K562 (cell line): ENCODE data around the gene MUCL3. TPM values are rescaled to one million over a fixed set of nuclear protein-coding genes. Genes with fewer than 3 reads are reported as not detected.
A peak's percentile ranks its signal among the peaks of the same experiment; 100 is the strongest.

Source experiments
- ARID1B ChIP-seq: fragments of 450-650 bp; IDR thresholded peaks from 2 replicates; pipeline ENCODE4 v1.6.1; 2016; ENCODE audit warnings: antibody characterized with exemption, mild to moderate bottlenecking, inconsistent platforms
- BRF2 ChIP-seq: IDR thresholded peaks from 3 replicates; pipeline ENCODE4 v1.6.1; 2011; ENCODE audit warnings: borderline replicate concordance, mild to moderate bottlenecking; ENCODE audit not compliant: insufficient read length, insufficient read depth
- CHD1 ChIP-seq: fragments of 200-600 bp; sonication (generic); IDR thresholded peaks from one replicate; pipeline ENCODE4 v1.6.1; 2012; ENCODE audit warnings: mild to moderate bottlenecking, moderate library complexity, low read length, inconsistent platforms
- CTBP1 ChIP-seq: fragments of 450-650 bp; IDR thresholded peaks from 2 replicates; pipeline ENCODE4 v1.6.1; 2016; ENCODE audit warnings: borderline replicate concordance
- EP300 ChIP-seq: IDR thresholded peaks from 2 replicates; pipeline ENCODE4 v1.6.1; 2012; ENCODE audit warnings: low read length, improper control_type of control experiment
- FOXA1 ChIP-seq: fragments of 450-650 bp; IDR thresholded peaks from 2 replicates; pipeline ENCODE4 v1.6.1; 2016; ENCODE audit warnings: mild to moderate bottlenecking, borderline replicate concordance
- FOXP4 ChIP-seq: sonication (generic); formaldehyde crosslinking; IDR thresholded peaks from 2 replicates; pipeline ENCODE4 v1.8.0; 2022; ENCODE audit warnings: mild to moderate bottlenecking, missing genetic modification reagents, borderline replicate concordance
- HNRNPK ChIP-seq: fragments of 200-400 bp; formaldehyde crosslinking; IDR thresholded peaks from one replicate; pipeline ENCODE4 v1.6.1; 2018; ENCODE audit warnings: mild to moderate bottlenecking, low read depth, low read length; ENCODE audit not compliant: poor library complexity, severe bottlenecking
- KAT8 ChIP-seq: fragments of 450-650 bp; IDR thresholded peaks from 2 replicates; pipeline ENCODE4 v1.6.1; 2016; ENCODE audit warnings: low read depth, mild to moderate bottlenecking
- NCOA6 ChIP-seq: fragments of 450-650 bp; IDR thresholded peaks from 2 replicates; pipeline ENCODE4 v1.6.1; 2017; ENCODE audit warnings: mild to moderate bottlenecking
- NR2C2 ChIP-seq, 2 experiments: fragments of 200-800 bp in 1 of 2; sonication (Bioruptor generic) in 1 of 2; sonication (generic) in 1 of 2; formaldehyde crosslinking in 1 of 2; IDR thresholded peaks; 2 replicates each; pipeline versions ENCODE4 v1.6.1 to v1.8.0; 2016 to 2022; ENCODE audit warnings: mild to moderate bottlenecking in 1 of 2, missing compliant biosample characterization in 1 of 2, missing genetic modification characterization in 1 of 2, missing genetic modification reagents in 1 of 2
- PKNOX1 ChIP-seq: fragments of 450-650 bp; IDR thresholded peaks from 2 replicates; pipeline ENCODE4 v1.6.1; 2016
- SMAD3 ChIP-seq: fragments of 450-650 bp; formaldehyde crosslinking; conservative IDR thresholded peaks from 2 replicates; pipeline ENCODE4 v1.4.0; 2020; ENCODE audit warnings: mild to moderate bottlenecking
- SNIP1 ChIP-seq: fragments of 450-650 bp; IDR thresholded peaks from 2 replicates; pipeline ENCODE4 v1.7.1; 2017; ENCODE audit warnings: low read depth, mild to moderate bottlenecking
- TFAM ChIP-seq: fragments of 250-450 bp; sonication (Bioruptor Pico); conservative IDR thresholded peaks from 2 replicates; pipeline ENCODE4 v1.5.0; 2021; ENCODE audit warnings: mild to moderate bottlenecking, moderate library complexity
- USF1 ChIP-seq: sonication (generic); formaldehyde crosslinking; IDR thresholded peaks from 2 replicates; pipeline ENCODE4 v1.9.0; 2022; ENCODE audit warnings: mild to moderate bottlenecking, missing genetic modification reagents
- ZBTB43 ChIP-seq: sonication (generic); formaldehyde crosslinking; IDR thresholded peaks from 2 replicates; pipeline ENCODE4 v1.8.0; 2023; ENCODE audit warnings: mild to moderate bottlenecking, missing genetic modification reagents
- ZBTB9 ChIP-seq: fragments of 450-650 bp; formaldehyde crosslinking; IDR thresholded peaks from 2 replicates; pipeline ENCODE4 v1.4.0; 2020; ENCODE audit warnings: mild to moderate bottlenecking, moderate library complexity
- polyA plus RNA-seq, 8 experiments: library from polyadenylated mRNA; depleted of rRNA in 4 of 8; stranded (reverse) in 5 of 8; unstranded in 3 of 8; fragments of >200 nt; fragmentation: Nextera tagmentation in 2 of 8; fragmentation: Illumina TruSeq in 1 of 8; extraction: Ambion mirVana in 2 of 8; extraction: Trizol in 1 of 8; gene quantifications; 2 replicates each; pipeline versions ENCODE4 v1.2.1 to v1.2.3, GENCODE V29; 2011 to 2014; ENCODE audit warnings: inconsistent platforms in 1 of 8, missing spikeins in 1 of 8
- total RNA-seq, 7 experiments: library from RNA; depleted of rRNA in 6 of 7; stranded (reverse); fragments of >200 nt in 6 of 7; fragmentation: Illumina TruSeq in 2 of 7; extraction: Trizol in 2 of 7; gene quantifications; 2 replicates each; pipeline versions ENCODE4 v1.2.1 to v1.2.3, GENCODE V29; 2011 to 2021; ENCODE audit warnings: low replicate concordance in 1 of 7

MUCL3 gene
- total and polyA plus RNA-seq, 9 of the 15 experiments (the other 6 are each of a cell fraction or from before 2014, with no cell fraction given) = 0.07 TPM; not detected in 8

- no peak for TF ChIP-seq SNIP1
- TF ChIP-seq SMAD3 (CRISPR knock-in tag) = no peak
- no peak for TF ChIP-seq FOXA1
- TF ChIP-seq KAT8 = no peak
- 0 out of 2 replicates have a peak, but pooled peaks have one; percentile 22 for TF ChIP-seq FOXP4 (CRISPR knock-in tag)
- no peak; the same call in 1 of the 2 replicates for TF ChIP-seq USF1 (CRISPR knock-in tag)
- TF ChIP-seq CHD1 = peak; percentile 31
- TF ChIP-seq NCOA6 = no peak
- TF ChIP-seq ARID1B = no peak; the same call in none of the 2 replicates
- no peak for TF ChIP-seq TFAM (CRISPR knock-in tag)
- TF ChIP-seq HNRNPK = no peak
- TF ChIP-seq NR2C2 (CRISPR knock-in tag; IDR thresholded peaks at IDR 0.05) = 0 out of 2 replicates have a peak, but pooled peaks have one; percentile 50
- TF ChIP-seq NR2C2 (tag; IDR thresholded peaks at IDR 0.05) = no peak; the same call in 1 of the 2 replicates
- TF ChIP-seq ZBTB43 (CRISPR knock-in tag) = no peak
- peak; percentile 92 for TF ChIP-seq CTBP1
- peak; percentile 94 for TF ChIP-seq ZBTB9 (CRISPR knock-in tag)
- no peak for TF ChIP-seq BRF2
- peak; percentile 30; the same call in 1 of the 2 replicates for TF ChIP-seq EP300
- peak; percentile 51; the same call in 1 of the 2 replicates for TF ChIP-seq PKNOX1
Observed at GRCh38 chr6:30914076-30914853, 26.5 kb upstream of the MUCL3 start, which contains the start of gene VARS2 (continued).
